Smooth muscle cell of the coronary artery (primary cell): Measurements from ENCODE around the gene SLC43A1. TPM values are rescaled to one million over a fixed set of nuclear protein-coding genes. Genes with fewer than 3 reads are reported as not detected.

Experiments used
- total RNA-seq: library from RNA; depleted of rRNA; stranded (reverse); fragments of >200 nt; gene quantifications from 2 replicates; pipeline ENCODE4 v1.2.3, GENCODE V29; 2014; ENCODE audit warnings: low replicate concordance

Gene SLC43A1
- total RNA-seq: 8.5 and 39.0 TPM in 2 replicates

DNA sequence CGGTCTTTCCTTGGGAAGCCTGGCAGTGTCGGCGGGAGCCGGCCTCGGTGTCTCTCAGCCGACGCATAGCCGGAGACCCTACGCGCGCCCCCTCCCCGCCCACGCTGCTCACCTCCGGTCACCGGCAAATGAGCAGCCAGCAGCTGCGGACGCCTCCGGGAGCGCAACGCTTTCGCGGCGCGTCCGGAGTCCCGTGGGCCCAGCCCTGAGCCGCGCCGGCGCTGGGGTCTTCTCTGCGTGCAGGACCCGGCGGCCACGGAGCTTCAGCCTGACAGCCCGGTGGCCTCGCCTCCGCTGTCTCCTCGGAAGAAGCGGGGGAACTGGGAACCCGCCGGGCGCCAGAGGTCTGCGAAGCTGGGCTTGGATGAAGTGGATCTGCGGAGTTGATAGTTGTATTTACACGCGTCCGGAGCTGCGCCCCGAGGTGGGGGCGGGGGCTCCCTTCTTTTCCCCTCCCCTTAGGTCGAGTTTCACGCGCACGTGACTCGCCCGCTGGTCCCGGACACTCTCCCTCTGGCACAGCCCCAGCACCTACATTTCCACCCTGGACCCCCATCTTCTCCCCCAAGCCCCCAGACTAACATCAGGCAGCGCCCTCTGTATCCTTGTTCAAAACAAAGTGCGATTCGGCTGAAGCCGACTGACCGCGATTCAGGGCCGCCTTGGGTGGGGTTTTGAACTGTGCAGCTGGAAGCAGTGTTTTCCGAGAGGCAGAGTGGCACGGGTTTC lies at the start of gene SLC43A1:
Gene SLC43A1 (minus strand): TSS at position 371 of the 729 bp plus-strand sequence. CDS start 1,591 bp downstream, outside the sequence.

GRCh38 chr11:57536947-57537619 lies 21.6 kb upstream of the SLC43A1 start, which contains the start of gene SMTNL1:
TSS of gene SMTNL1 (plus strand) at chr11:57537595. CDS start at chr11:57542643, 5,048 bp downstream.

GRCh38 chr11:57530596-57531507 lies 15.3 kb upstream of the SLC43A1 start, which contains the start of gene TIMM10:
TSS of gene TIMM10 (minus strand) at chr11:57530754. CDS start at chr11:57530189, 565 bp downstream.

DNA sequence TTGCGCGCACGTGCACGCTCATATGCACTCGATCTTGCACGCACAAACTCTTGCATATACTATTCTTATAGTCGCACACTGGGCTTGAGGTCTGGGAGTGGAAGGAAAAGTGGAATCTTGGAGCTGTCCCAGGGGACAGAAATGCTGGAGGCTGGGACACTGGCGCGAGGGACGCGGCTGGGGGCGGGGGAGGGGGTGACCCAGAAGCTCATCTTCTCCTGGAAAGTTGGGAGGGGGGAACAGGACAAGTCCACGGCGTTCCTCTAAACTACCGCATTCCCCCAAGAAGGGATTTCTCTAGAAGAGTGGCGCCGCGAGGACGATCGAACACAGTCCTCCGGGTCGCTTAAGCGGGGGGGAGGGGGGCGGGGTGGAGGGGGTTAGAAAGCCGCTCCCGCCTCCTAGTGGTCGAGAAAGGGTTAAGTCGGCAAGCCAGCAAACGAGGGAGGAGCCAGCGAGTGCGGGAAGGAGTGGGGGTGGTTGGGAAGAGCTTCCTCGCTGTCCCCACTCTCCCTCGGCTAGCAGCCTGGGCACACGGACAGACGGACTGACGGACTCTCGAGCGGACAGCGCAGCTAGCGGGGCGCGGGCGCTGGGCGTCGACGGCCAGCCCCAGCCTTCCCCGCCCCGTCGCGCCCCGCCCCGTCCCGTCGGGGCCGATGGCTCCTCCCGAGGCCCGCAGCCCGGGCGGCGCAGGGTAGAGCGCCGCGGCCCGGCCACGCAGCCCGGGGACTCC lies 55.3 kb downstream of the SLC43A1 start, which contains the start of gene RTN4RL2:
Gene RTN4RL2 (plus strand): TSS at position 507 of the 736 bp plus-strand sequence. CDS start 338 bp downstream, outside the sequence.

Other genes with a start within 250 kb of the SLC43A1 start
- 56.7 and 89.3 TPM in 2 replicates for gene TNKS1BP1, start 190.8 kb downstream of the SLC43A1 start, total RNA-seq
- gene SSRP1, start 179.8 kb downstream of the SLC43A1 start, total RNA-seq: 48.1 and 71.0 TPM in 2 replicates
- not detected in 2 replicates for gene P2RX3, start 177.3 kb downstream of the SLC43A1 start, total RNA-seq
- gene PRG3, start 134.6 kb downstream of the SLC43A1 start, total RNA-seq: not detected in 2 replicates
- gene PRG2, start 125.1 kb downstream of the SLC43A1 start, total RNA-seq: 0.08 and 0.23 TPM in 2 replicates
- gene SLC43A3, start 88.6 kb downstream of the SLC43A1 start, total RNA-seq: 2.9 and 53.8 TPM in 2 replicates
- gene RTN4RL2, start 55.2 kb downstream of the SLC43A1 start, total RNA-seq: 0.12 TPM in 1 of 2 replicates, not detected in the other
- 50.1 and 70.0 TPM in 2 replicates for gene TIMM10, start 15.1 kb upstream of the SLC43A1 start, total RNA-seq
- gene SMTNL1, start 21.9 kb upstream of the SLC43A1 start, total RNA-seq: not detected in 2 replicates
- 37.1 and 111 TPM in 2 replicates for gene UBE2L6, start 52.0 kb upstream of the SLC43A1 start, total RNA-seq
- 1.4 and 8.2 TPM in 2 replicates for gene SERPING1, start 82.0 kb upstream of the SLC43A1 start, total RNA-seq
- 0.60 and 2.8 TPM in 2 replicates for gene YPEL4, start 134.2 kb upstream of the SLC43A1 start, total RNA-seq
- gene CLP1, start 142.1 kb upstream of the SLC43A1 start, total RNA-seq: 15.3 and 15.6 TPM in 2 replicates
- gene ZDHHC5, start 152.4 kb upstream of the SLC43A1 start, total RNA-seq: 23.9 and 24.3 TPM in 2 replicates
- 7.1 and 13.8 TPM in 2 replicates for gene MED19, start 196.5 kb upstream of the SLC43A1 start, total RNA-seq
- 50.0 and 59.8 TPM in 2 replicates for gene TMX2, start 196.9 kb upstream of the SLC43A1 start, total RNA-seq
- gene SELENOH, start 225.8 kb upstream of the SLC43A1 start, total RNA-seq: 34.6 and 86.4 TPM in 2 replicates
- gene BTBD18, start 236.1 kb upstream of the SLC43A1 start, total RNA-seq: not detected in 2 replicates
- gene CTNND1, start 246.1 kb upstream of the SLC43A1 start, total RNA-seq: 93.8 and 107 TPM in 2 replicates